Nephron (organoid): ENCODE results near the gene SERPINA1.

Experiments
- H3K27ac Mint-ChIP-seq, 3 experiments: 2 replicates each; pipeline ENCODE4 v1.8.0; 2020; ENCODE audit warnings: mixed read lengths in 3 of 3, mild to moderate bottlenecking in 2 of 3, moderate library complexity in 1 of 3
- H3K27me3 Mint-ChIP-seq: 2 replicates; pipeline ENCODE4 v1.8.0; 2021; ENCODE audit warnings: low read depth, mild to moderate bottlenecking, moderate library complexity, mixed read lengths
- H3K36me3 Mint-ChIP-seq: 2 replicates; pipeline ENCODE4 v1.8.0; 2020; ENCODE audit warnings: low read depth, mixed read lengths
- H3K4me1 Mint-ChIP-seq: 2 replicates; pipeline ENCODE4 v1.8.0; 2020; ENCODE audit warnings: mixed read lengths
- H3K4me3 Mint-ChIP-seq, 3 experiments: 2 replicates each; pipeline ENCODE4 v1.8.0; 2020; ENCODE audit warnings: mild to moderate bottlenecking in 3 of 3, mixed read lengths in 3 of 3, moderate library complexity in 2 of 3
- H3K9me3 Mint-ChIP-seq: 2 replicates; pipeline ENCODE4 v1.8.0; 2020; ENCODE audit warnings: mixed read lengths
- CTCF ChIP-seq, 3 experiments: fragments of 200-600 bp; sonication (generic); IDR thresholded peaks; one replicate each; pipeline ENCODE4 v1.5.0; 2021; ENCODE audit warnings: antibody characterized with exemption in 3 of 3; ENCODE audit not compliant: unreplicated experiment in 3 of 3

SERPINA1 gene

GRCh38 chr14:94367347-94368242 is 20.8 kb downstream of the SERPINA1 start:
- no peak for TF ChIP-seq CTCF (IDR thresholded peaks at IDR 0.05; ENCODE audit: unreplicated experiment in 3 of 3)
- H3K4me1 Mint-ChIP-seq: no peaks in the 10 kb centered on the region
- no peak overlapping the region for H3K4me3 Mint-ChIP-seq

GRCh38 chr14:94366146-94366915 is 22.1 kb downstream of the SERPINA1 start, which contains the start of gene SERPINA2:
SERPINA2 (minus strand) TSS chr14:94366698.
- TF ChIP-seq CTCF (IDR thresholded peaks at IDR 0.05; ENCODE audit: unreplicated experiment in 3 of 3): no peak
- H3K4me3 Mint-ChIP-seq: no peak within 1 kb of the TSS
- no peaks in the 10 kb centered on the region for H3K36me3 Mint-ChIP-seq
- peaks cover 4% of the 10 kb centered on the region for H3K27me3 Mint-ChIP-seq
- no peaks in the 10 kb centered on the region for H3K9me3 Mint-ChIP-seq
- H3K27ac Mint-ChIP-seq: no peak within 1 kb of the TSS
- H3K4me1 Mint-ChIP-seq: no peaks in the 10 kb centered on the region

More at GRCh38 chr14:94367347-94368242, 20.8 kb downstream of the SERPINA1 start:
- no peaks in the 10 kb centered on the region for H3K36me3 Mint-ChIP-seq
- peaks cover 4% of the 10 kb centered on the region for H3K27me3 Mint-ChIP-seq
- H3K27ac Mint-ChIP-seq: no peak overlapping the region
- no peaks in the 10 kb centered on the region for H3K9me3 Mint-ChIP-seq

GRCh38 chr14:94365624-94366023 is 22.8 kb downstream of the SERPINA1 start:
- Mint-ChIP-seq H3K27ac (no peak overlapping the region), H3K36me3 (no peaks in the 10 kb centered on the region), H3K9me3 (no peaks in the 10 kb centered on the region), H3K4me1 (no peaks in the 10 kb centered on the region), H3K4me3 (no peak overlapping the region), H3K27me3 (peaks cover 4% of the 10 kb centered on the region)
- no peak for TF ChIP-seq CTCF (IDR thresholded peaks at IDR 0.05; ENCODE audit: unreplicated experiment in 3 of 3)

GRCh38 chr14:94364964-94365363 is 23.4 kb downstream of the SERPINA1 start:
- Mint-ChIP-seq H3K4me1 (no peaks in the 10 kb centered on the region), H3K27me3 (peaks cover 4% of the 10 kb centered on the region), H3K4me3 (no peak overlapping the region), H3K36me3 (no peaks in the 10 kb centered on the region), H3K27ac (no peak overlapping the region), H3K9me3 (no peaks in the 10 kb centered on the region)
- no peak for TF ChIP-seq CTCF (IDR thresholded peaks at IDR 0.05; ENCODE audit: unreplicated experiment in 3 of 3)

GRCh38 chr14:94364037-94364436 is 24.4 kb downstream of the SERPINA1 start:
- Mint-ChIP-seq H3K4me1 (no peaks in the 10 kb centered on the region), H3K9me3 (no peaks in the 10 kb centered on the region), H3K27me3 (peaks cover 8% of the 10 kb centered on the region), H3K27ac (no peak overlapping the region), H3K36me3 (no peaks in the 10 kb centered on the region), H3K4me3 (no peak overlapping the region)
- TF ChIP-seq CTCF (IDR thresholded peaks at IDR 0.05; ENCODE audit: unreplicated experiment in 3 of 3): no peak
